ENCODE data around the gene CYP27C1.

Gene CYP27C1

GRCh38 chr2:127191331-127192219 is 28.5 kb downstream of the CYP27C1 start:
- DNase-seq, result no peak

DNA sequence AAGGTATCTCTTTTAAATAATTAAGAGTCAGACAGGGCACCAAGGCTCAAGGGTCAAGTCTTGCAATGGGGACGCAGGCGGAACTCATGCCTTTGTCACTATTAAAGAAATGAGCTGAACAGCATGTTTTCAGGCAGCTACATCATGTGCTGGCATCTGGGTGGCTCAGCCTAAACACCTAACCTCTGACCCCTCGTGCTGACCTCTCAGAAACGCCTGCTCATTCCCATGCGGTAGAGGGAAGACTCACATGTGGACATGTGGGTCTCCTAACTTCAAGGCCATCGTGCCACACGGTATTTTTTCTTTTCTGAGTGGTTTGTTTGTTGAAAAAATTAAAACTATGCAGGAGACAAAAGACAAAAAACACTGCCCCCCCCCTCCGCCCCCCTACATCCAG is 31.3 kb downstream of the CYP27C1 start:
- DNase-seq, result no peak

GRCh38 chr2:127187831-127188230 is 32.3 kb downstream of the CYP27C1 start:
- no peak for DNase-seq

GRCh38 chr2:127187081-127187775 is 32.9 kb downstream of the CYP27C1 start:
- no peak for DNase-seq

DNA sequence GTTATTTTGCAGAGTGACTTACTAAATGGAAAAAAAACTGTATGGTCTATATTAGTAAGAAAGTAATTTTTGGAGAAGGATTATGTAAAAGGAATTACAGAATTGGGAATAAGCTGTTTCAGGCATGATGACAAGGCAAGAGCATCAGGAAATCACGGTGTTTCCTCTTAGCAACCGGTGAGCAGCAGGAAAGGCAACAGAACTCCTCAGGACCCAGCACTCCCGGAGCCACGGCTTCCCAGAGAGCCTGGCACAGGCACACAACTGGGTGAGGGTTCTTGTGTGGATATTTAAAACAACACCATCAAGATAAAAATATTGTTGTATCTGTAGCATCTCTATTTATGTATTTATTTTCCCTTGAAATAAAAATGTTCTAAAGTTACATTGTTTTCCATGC is 34.4 kb downstream of the CYP27C1 start:
- no peak for DNase-seq

GRCh38 chr2:127185093-127185492 is 35.0 kb downstream of the CYP27C1 start:
- no peak for DNase-seq

GRCh38 chr2:127183771-127184170 is 36.3 kb downstream of the CYP27C1 start:
- DNase-seq, result no peak

GRCh38 chr2:127182626-127183458 is 37.3 kb downstream of the CYP27C1 start:
- DNase-seq, result no peak

GRCh38 chr2:127181851-127182250 is 38.2 kb downstream of the CYP27C1 start:
- peak; percentile 36 for DNase-seq

DNA sequence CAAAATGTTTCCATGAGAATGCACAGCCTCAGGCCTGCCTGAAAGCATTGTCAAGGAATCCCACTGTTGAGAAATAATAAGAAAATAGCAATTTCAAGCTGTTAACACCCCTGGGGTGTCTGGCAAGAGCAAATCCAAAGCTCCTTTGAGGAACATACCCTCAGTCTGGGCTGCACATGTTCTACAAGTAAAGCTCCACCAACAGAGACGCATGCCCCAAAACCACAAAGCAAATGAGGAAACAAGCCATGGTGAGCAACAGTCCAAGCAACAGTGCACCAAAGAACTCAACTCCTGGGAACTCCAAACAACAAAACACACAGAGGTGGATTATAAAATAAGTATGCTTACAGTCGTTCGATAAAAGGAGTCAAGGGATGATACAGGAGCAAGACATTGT is 40.3 kb downstream of the CYP27C1 start:
- peak; percentile 22 for DNase-seq

DNA sequence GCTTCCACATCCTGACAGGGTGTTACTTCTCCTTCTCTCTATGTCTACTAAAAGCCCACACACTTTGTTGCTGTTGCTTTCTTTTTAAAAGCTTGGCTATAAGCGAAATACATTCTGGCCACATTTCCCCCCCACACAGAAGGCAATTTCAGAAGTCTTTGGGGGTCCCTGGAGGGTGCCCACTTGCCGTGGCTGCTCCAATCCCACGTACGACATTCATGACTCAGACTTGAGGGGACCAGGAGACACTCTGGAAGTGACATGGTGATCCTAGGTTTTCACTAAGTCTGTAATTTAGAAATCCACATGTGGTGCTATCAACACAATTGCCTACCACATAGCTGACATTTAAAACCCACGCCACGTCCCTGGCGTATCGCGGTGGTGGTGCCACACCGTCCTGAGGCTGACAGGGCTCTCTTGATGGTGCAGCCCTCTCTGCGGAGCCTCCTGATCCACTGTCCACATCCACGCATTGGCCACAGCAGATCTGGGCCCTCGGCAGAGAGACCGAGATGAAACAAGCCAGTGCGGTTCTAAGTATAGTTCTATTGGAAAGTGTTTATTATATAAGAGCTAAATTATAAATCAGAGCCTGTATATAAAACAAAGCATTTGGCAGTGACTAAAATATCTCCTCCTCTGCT is 42.4 kb downstream of the CYP27C1 start:
- DNase-seq, result peak; percentile 27

DNA sequence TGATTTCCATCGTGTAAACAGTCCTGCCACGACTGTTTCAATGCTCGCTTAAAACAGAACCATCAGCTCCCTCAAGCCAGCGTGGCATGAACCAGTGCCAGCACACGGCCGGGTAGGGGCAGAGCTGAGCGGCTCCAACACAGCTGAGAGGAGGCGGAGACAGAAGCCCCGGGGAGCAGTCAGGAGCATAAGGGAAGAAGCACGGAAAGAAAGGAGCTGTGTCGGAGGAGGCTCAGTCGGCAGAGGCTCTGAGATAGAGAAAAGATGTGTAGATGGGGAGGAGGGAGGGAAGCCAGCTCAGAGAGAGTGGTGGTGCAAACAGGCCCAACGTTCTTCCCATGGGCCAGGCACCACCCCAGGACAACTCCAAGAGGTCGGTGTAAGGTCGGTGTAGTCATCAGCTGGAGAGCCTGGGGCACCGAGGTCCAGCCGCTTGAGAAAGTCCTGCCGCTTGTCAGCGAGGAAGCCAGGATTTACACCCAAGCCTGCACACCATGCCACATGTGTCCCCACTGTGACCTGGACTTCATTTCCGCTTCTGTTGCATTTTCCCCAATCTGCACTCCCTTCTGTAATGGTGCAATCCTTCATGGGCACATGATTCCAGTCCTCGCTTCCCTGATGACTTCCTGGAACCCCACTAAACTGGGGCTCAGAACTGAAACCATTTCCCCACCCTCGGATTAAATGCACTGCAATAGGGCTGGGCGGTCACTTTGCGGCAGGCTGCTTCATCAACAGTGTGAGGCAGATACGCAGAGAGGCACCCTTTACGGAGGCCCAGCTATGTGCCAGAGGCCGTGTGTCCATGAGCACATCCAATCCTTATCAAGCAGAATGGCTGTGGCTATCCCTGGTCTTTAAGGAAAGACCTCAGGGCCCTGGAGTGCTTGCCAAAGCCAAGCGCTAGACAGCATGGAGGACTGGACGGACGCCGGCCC is 43.5 kb downstream of the CYP27C1 start:
- DNase-seq, result peak; percentile 52

GRCh38 chr2:127175751-127176354 is 44.2 kb downstream of the CYP27C1 start:
- DNase-seq, result peak; percentile 42

DNA sequence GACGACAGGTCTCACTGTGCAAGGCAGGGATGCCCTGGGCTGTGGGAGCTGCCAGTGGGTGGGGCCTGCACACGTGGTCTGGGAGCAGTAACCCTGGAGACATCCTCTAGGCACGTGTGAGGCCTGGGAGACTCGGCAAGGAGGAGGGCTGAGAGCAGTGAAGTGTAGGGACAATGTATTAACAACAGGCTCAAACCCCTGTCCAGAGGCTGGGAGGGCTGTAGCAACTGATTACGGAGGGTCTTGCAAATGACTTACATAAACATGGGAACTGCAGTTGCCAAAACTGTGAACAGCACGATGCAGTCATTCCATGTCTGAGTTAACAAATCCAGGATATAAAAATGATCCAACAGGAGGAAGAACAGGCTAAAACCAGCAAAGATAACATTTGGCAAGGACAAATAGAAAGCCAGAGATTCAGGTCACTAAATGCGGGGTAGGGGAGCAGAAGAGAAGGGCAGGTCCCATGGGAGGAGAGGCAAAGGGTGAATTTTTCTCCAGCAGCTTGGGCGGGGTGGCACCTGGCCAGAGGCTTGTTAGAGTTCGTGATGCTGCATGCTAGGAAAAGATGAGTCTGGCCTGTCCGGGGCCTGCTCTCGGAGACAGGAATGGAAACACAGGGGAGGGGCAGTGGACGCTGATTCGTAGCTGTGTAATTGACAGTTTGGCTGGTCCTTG is 44.9 kb downstream of the CYP27C1 start:
- DNase-seq, result peak; percentile 58

DNA sequence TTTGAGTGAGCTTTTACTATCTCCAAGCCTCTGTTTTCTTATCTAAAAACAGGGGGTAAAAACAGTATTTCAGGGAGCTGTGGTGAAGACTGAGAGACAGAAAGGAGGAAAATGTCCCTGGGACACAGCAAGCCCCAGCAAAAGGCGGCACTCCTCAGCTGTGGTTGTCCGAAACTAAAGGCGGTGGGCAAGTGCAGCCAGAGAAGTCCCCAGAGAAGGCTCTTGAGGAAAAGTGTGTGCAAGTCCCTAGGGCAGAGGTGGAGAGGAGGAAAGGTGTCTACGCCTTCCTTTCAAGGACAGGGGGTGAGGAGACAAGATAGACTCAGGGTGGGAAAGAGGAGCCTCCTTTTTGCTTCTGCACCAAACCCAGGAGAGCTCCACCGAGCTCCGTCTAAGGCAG is 45.5 kb downstream of the CYP27C1 start:
- peak; percentile 5 for DNase-seq

DNA sequence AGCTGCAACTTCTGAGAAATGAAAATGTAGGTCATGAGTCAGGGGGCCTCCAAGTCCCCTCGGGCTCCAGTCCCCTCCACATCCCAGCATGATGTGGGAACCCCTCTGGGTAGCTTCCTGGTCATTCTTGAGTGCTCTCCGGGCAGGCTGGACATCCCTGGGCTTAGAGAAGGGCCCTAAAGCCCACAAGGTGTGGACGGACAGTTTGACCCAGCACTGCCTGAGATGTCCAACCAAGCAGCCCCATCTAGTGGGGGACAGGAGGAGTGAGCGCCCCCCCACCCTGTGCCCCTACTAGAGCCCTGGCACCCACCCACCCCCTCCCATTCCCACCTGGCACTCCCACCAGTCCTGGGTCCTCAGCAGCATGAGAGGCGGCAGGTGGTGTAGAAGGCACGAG is 46.0 kb downstream of the CYP27C1 start:
- DNase-seq, result peak; percentile 58

DNA sequence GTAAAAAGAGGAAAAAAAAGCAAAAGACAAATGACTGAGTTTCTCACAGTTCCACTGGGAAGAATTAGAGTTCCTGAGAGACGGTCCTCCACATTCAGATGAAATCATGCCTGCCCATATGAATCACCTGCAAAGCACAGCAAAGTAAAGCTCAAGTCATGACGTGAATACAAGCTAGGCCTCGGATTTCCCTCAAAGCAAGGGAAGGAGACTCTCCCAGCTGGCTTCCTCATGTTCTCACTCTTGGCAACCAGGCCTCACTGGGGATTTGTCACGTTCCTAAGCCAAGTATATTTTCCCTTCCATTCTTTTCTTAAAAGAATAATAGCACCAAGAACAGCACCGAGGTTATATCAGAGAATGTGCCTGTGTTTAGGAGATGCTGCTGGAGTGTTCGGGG is 47.0 kb downstream of the CYP27C1 start:
- peak; percentile 23 for DNase-seq

DNA sequence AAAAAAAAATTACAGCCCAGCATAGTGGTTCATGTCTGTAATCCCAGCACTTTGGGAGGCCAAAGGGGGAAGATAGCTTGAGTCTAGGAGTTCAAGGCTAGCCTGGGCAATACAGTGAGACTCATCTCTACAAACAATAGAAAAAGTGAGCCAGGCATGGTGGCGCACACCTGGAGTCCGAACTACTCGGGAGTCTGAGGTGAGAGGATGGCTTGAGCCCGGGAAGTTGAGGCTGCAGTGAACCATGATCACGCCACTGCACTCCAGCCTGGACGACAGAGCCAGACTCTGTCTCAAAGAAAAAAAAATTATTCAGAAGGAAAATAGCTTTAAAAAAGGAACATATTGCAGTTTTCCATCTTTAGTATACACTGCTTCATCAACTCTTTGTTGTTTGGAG is 47.8 kb downstream of the CYP27C1 start:
- DNase-seq, result peak; percentile 15

DNA sequence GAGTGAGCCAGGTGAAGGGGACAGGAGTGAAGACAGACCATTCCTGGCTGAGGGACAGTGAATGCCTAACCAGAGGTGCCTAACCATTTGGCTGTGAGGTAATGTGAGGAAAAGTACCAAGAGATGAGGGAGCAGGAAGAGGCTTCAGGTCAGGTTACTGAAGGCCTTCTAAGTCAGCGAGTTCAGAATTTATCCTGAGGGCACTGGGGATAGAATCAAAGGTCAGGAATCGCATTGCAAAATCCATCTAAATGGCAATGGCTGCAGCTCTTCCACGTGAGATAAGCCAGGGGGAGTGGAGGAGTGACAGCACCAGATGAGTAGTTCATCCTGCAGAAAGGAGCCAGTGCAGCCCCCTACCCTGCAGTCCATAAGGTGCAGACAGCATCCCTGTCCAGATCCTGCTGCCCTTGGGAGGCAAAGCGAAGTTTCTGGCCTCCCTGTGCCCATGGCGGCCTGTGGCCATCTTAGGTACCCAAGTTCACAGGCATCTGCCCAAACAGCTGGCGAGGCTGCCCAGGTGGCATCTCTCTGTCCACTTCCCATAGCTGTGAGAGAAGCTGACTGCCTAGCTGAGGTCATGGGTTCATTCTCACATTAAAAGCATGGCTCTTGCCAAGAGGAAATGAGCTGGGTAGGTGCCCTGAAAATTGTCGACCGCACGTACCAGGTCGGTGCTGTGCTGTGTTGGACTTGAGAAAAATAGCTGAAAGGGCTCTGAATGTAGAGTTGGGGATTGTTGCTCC is 49.5 kb downstream of the CYP27C1 start:
- peak; percentile 59 for DNase-seq

DNA sequence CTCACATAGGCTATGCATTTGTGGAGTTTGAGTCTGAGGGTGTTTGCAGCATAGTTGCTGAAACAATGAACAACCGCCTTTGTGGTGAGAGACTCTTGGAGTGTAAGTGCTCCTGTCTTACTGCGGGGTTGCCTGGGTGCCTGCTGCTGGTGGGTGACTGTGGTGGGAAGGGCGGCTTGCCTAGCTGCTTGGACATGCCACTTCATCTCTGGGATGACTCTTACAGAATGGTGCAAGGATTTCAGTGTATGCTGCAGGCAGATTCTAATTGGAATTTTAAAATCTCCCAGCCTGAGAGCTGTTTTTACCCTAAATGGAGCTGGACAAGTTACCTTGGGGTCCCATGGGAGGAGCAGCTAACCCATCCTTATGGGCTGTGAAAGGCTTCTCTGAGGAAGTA is 50.1 kb downstream of the CYP27C1 start:
- DNase-seq, result peak; percentile 61
